Measurements from ENCODE around the gene SDF4.

SDF4 gene

DNA sequence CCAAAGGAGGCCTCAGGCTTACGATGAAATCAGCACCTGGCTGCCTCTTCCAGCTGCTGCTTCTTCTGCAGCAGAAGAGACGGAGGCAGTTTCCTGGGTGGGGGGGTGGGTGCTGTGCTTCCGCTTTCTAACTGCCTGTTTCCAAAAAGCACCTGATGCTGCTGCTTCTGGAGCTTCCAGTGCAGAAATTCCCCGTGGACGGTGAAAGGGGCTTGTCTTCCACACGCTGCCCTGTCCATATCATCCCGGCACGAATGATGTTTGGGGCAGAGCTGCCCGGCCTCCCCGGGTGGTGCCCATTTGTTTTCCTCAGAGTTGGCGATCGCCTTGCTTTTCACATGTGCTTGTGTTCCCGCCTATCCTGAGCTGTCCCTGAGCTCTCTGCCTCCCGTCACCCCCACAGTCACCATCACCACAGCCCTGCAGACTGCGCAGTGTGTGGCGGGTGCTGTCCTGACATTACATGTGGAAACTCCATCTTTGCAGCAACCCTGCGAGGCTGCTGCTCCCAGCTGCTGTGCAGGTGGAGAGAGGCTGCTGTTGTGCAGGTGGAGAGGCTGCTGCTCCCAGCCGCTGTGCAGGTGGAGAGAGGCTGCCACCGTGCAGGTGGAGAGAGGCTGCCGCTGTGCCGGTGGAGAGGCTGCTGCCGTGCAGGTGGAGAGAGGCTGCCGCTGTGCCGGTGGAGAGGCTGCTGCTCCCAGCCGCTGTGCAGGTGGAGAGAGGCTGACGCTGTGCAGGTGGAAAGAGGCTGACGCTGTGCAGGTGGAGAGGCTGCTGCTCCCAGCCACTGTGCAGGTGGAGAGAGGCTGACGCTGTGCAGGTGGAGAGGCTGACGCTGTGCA is 56.4 kb downstream of the SDF4 start:
- no peak for DNase-seq

DNA sequence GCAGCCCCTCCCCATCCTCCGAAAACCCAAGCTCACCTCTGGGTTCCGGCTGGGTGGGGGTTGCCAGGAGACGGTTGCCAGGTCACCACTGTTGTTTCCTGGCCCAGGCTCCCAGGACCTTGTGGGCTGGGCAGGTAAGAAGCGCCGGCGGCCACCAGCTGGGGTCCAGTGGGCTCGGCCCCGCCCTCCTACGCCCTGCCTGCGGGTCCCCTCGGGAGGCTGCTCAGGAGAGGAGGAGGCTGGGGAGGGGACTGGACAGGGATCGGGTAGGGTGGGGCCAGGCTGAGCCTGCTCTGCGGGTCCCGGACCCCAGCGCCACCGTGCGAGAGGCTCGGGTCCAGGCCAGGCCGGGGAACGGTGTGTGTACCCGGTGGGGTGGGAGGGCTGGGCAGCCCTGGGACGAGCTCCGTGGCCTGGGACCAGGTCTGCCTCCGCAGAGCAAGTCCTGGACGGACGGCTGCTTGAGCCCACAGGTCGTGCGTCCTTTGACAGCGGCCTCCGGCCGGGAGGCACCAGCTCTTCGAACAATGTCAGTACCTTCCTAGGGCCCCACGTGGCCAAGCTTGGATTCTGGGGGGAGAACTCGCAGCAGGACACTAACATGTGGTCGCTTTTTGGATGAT is 57.9 kb downstream of the SDF4 start, which contains the start of gene TTLL10:
TSS of gene TTLL10 (plus strand) at position 88 of the 623 bp plus-strand sequence. CDS start 5,336 bp downstream, outside the sequence.
- DNase-seq = no peak

GRCh38 chr1:1173061-1173792 is 58.6 kb downstream of the SDF4 start:
- DNase-seq = no peak

DNA sequence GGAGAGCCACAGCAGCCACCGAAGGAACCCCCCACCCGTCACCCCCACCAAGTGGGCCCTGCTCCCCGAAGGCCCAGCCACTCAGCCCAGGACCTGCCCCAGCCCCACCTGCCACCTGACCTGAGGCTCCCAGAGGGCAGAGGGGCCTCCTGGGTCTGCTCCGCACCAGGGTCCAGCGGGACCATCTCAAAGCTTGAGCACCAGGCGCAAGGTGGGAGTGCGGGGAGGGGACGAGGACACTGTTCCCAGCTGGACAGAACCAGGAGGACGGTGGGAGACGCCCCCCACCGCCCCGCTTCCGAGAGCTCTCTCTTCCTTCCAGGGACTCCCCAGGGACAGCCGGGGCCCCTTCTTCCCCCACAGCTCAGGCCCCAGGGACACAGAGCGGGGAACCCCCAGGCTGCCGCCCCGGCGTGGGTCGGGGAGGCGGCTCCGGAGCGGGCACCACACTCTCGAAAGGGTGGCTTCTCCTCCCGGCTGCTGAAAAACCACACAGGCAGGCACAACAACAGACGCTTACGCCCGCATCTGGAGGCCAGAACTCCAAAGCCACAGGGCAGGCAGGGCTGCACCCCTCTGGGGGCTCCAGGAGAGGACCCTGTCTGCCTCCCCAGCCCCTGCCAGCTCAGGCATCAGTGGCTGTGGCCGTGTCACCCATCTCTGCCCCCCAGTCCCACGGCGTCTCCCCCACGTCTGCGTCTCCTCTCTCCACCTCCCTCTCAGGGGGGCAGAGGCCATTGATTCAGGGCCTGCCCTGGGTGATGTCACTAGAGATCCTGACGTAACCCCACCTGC is 60.1 kb downstream of the SDF4 start:
- no peak for DNase-seq

GRCh38 chr1:1171161-1171545 is 60.6 kb downstream of the SDF4 start:
- no peak for DNase-seq

DNA sequence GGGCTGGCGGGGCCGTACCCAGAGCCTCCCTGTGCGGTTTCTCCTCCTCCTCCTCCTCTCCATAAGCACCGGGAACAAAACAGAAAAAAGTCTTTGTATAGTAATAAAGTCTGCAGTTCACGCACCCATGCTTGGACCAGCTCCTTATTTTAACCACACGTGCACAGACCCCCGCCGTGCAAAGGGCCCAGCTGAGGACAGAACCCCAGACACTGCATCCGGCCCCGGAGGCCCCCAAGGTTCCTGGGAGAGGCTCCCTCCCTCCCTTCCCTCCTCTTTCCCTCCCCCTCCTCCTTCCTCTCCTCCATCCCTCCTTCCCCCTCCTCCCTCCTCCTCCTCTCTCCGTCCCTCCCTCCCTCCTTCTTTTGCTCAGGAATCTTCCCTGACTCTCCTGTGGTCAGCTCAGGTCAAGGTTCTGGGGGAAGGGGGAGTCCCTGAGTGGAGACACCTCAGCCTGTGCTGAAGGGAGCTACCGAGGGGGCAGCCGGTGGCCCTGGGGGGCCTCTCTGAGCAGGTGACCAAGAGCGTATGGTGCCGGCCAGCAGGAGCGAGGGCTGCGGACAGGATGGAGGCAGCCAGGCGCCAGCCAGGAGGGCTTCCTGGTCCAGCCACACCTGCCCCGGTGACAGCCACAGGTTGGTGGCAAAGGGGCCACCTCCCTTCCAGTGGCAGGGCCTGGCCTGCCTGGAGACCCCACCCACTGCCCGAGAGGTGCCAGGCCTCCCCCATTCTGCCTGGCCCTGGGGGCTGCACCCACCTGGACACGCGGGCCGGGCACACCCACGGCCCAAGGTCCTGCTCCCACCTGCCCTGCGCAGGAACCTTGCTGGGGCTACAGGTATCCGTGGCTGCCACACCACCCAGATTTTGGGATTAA is 61.3 kb downstream of the SDF4 start:
- DNase-seq = no peak

GRCh38 chr1:1169429-1170214 is 62.2 kb downstream of the SDF4 start:
- DNase-seq = no peak

DNA sequence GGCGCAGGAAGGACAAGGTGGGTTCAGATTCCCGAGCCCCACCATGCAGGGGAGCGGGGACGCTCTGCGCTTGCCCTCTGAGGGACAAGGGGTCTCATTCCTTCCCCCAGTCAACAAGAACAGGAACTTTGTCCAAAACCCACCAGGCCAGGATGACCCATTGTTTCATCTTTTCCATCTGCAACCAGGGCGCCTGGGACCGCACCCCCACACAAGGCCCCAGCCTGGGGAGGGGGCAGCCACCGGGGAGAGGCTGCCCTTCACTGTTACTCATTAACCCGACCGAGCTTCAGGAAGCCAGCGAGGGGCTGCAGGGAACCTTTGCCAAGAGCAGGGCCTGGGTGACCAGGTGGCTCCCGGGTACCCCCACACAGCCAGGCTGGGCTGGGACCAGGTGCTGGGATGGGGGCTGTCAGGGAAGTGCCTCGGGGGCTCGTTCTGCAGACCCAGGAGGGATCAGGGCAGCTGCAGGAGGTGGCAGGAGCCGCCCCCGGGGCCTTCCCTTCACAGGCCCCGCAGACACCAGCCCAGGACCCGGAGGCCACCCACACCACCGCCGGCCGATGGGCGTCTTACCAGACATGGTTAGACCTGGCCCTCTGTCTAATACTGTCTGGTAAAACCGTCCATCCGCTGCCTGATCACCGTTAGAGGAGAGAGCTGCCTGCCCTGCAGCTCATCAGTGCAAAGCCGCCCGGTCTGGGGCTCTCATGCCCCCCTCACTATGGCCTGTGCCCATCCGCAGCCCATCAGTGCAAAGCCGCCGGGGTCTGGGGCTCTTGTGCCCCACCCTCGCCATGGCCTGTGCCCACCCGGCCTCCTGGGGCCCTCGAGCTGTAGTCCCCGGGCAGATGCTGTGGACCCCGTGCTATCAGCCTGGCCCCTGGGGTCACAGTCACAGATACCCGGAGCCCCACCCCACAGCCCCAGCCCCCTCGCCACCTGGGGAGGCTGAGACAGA is 63.1 kb downstream of the SDF4 start:
- DNase-seq = peak; percentile 29

GRCh38 chr1:1167841-1168450 is 63.9 kb downstream of the SDF4 start:
- no peak for DNase-seq

DNA sequence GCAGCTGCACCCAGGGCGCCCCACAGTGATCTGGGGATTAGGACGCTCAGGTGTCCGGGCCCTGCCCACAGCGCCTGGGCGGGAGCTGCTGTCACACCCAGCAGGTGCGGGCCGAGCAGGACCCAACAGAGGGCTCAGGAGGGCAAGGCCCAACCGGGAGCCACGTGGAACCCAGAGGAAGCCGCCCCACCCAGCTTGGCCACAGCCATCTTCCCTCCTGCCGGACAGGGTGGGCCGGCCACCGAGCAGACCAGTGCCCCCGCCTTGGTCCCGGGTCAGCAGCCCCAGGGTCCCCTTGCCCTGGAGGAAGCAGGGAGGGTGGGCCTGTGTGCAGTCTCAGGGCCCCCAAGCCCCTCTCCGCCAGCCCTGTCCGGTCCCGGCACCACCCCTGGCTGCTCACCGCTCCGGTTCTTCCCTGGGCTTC is 64.4 kb downstream of the SDF4 start:
- no peak for DNase-seq

All from NCI-H82 (cell line).